Iris pigment epithelial cell (primary cell): ENCODE measurements around the gene MANF.

Experiments
- DNase-seq: peaks from one replicate; pipeline ENCODE4 v3.0.0-alpha.2; 2011; ENCODE audit warnings: low read depth

MANF gene

DNA sequence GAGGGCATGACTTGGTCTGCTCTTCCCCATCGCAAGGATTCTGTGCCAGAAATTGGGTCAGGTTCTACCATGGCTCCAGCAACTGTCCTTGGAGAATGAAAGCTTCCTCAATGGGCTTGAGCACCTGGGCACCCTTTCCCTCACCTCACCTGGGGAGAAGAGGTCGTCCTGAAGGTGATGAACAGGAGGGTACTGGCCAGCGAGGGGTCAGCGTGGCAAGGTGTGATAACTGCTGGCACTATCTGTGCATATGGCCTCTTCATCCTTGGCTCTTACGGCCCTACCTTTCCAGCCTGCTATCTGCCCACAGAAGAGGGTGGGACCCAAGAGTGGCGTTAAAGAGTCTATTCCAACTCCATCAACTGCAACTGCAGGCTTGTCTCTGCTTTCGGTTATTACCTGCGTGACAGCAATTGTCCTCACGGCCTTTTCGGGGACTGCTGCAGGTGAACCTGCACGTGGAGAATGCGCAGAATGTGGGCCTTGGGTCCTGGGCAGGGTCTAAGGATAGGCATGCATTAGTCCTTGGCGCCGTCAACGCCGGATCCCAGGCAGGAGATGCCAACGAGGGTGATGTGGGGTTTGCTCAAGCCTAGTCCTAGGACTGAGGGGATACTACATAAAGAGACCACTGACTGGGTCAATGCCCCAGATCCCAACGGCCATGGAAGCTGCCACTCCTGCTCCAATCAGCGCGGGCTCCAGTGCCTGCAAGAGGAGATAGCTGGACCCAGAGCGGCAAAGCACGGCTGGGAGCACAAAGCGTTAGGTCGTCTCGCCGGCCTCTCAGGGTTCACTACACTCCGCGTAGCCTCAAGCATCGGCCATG is 5.4 kb downstream of the MANF start:
- DNase-seq, result no peak

DNA sequence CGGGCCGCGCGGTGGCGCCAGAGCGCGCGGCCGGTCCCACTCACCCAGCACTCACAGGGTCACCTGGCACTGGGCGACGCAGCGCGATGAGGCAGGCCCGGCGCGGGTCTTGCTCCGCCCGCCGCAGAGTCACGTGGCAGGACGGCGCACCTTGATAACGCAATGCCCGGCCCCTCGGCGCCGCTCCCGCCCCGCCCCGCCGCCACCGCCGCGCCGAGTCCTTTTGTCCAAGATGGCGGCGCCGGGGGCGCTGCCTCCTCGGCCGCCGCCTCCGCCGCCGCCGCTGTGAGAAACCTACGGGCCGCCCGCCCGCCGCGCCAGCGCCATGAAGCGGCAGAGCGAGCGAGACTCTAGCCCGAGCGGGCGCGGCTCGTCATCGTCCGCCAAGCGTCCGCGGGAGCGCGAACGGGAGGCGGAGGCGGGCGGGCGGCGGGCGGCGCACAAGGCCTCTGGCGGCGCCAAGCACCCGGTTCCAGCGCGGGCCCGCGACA is 6.0 kb downstream of the MANF start, which contains the start of gene RBM15B:
Gene RBM15B (plus strand): TSS at position 211 of the 491 bp plus-strand sequence. CDS start 115 bp downstream, at position 326.
- DNase-seq, result peak; percentile 97

DNA sequence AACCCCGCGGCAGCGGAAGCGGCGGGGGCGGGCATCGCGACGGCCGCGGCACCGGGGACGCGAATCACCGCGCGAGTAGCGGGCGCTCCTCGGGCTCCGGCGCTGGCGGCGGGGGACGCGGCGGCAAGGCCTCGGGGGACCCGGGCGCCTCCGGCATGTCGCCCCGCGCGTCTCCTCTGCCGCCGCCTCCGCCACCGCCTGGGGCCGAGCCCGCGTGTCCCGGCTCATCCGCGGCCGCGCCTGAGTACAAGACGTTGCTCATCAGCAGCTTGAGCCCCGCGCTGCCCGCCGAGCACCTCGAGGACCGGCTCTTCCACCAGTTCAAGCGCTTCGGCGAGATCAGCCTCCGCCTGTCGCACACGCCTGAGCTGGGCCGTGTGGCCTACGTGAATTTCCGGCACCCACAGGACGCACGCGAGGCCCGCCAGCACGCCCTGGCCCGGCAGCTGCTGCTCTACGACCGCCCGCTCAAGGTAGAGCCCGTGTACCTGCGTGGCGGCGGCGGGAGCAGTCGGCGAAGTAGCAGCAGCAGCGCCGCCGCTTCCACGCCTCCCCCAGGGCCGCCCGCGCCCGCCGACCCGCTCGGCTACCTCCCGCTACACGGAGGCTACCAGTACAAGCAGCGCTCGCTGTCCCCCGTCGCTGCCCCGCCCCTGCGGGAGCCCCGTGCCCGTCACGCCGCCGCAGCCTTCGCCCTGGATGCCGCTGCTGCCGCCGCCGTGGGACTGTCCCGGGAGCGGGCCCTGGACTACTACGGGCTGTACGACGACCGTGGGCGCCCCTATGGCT is 6.7 kb downstream of the MANF start:
- DNase-seq, result peak; percentile 62

- no peak for DNase-seq
Observed at GRCh38 chr3:51392355-51393133, 7.5 kb downstream of the MANF start.

DNA sequence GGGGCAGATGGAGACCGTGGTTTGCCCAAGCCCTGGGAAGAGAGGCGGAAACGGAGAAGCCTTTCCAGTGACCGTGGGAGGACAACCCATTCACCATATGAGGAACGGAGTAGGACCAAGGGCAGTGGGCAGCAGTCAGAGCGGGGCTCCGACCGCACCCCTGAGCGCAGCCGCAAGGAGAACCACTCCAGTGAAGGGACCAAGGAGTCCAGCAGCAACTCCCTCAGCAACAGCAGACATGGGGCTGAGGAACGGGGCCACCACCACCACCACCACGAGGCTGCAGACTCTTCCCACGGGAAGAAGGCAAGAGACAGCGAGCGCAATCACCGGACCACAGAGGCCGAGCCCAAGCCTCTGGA is 8.0 kb downstream of the MANF start:
- DNase-seq, result no peak

DNA sequence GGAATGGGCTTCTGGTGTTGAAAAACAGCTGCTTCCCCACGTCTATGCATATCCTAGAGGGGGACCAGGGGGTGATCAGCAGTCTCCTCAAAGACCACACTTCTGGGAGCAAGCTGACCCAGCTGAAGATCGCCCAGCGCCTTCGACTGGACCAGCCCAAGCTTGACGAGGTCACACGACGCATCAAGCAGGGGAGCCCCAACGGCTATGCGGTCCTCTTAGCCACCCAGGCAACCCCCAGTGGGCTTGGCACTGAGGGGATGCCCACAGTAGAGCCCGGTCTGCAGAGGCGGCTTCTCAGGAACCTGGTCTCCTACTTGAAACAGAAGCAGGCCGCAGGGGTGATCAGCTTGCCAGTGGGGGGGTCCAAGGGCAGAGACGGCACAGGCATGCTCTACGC is 8.5 kb downstream of the MANF start:
- no peak for DNase-seq

DNA sequence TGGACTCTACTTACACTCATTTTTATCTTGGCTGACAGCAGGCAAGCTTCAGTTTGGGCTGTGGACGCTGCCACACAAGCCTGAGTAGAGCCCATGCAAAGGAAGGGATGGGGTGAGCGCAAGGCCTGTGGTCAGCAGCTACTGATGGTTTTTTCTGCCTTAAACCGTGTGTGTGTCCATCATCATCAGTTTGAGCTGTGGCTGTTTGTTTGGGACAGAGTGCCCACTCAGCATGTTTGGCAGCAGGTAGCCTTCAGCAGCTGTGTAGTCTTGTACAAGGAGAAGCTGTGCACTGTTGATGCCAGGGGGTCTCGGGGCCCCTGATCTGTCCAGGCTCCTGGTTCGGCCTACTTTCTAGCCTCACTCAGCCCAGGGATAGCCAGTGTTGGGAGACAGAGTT is 9.4 kb downstream of the MANF start:
- no peak for DNase-seq

DNA sequence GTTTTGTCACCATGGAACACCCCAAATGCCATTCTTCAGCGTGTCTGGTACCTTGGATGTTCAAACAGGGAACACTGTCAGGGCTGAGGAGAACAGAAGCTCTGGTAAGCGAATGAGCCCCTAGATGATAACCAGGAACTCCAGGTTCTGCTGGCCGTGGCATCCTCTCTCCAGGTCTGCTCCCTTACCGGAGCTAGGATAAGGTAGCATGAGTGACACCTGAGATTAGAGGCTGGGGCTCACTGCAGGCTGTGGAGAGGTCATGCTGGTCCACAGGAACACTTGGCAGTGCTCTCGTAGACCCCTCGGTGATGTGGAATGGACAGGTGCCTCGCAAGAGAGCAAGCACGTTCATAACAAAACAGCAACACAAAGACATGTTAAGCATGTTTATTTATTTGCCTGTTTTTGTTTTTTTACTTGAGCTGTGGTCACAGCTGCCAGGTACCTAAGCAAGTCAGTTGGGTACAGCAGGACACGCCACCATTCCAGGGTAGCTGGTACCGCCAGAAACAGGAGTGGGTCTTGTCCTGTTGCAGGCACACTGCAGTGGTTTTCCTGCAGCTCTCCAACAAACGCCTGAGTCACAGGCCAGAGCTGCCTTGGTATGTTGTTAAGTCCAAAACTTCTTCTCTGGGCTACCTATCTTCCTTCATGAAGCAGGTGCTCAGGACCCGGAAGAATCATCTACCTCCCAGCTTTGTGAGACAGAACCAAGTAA is 10.6 kb downstream of the MANF start:
- DNase-seq, result no peak

- no peak for DNase-seq
Observed at GRCh38 chr3:51396401-51396800, 11.3 kb downstream of the MANF start.

GRCh38 chr3:51397392-51397791 is 12.3 kb downstream of the MANF start:
- no peak for DNase-seq

DNA sequence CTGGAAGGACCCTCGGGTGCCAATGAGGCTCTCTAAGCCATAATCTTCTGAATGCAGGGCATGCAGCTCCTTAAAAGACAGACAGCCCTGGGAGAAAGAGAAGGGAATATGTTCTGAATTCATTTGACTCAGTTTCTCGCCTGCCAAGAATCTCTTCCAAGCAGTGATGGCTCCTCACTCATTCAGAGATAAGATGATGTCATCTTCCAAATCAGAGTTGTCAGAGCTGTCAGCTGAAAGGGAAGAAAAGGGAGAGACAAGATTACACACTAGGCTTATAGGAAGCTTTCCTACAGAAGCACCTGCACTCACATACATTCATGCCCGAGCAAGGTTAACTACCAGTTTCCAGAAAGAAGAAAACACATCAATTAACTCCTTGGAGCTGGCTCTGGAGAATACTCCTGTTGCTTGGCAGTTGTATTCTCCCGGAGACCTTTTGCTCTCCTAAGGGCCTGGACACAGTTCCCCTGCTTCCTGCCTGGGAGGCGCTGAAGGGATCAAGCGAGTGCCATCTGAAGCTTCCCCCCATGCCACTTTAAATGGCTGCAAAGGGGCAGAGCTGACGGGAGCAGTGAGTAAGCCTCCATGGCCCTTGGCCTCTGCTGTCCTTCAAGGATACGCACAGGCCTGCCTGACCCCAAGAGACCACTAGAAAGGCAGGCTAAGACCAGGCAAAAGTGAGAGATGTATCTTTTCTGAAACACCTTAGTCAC is 13.7 kb downstream of the MANF start:
- DNase-seq, result no peak

DNA sequence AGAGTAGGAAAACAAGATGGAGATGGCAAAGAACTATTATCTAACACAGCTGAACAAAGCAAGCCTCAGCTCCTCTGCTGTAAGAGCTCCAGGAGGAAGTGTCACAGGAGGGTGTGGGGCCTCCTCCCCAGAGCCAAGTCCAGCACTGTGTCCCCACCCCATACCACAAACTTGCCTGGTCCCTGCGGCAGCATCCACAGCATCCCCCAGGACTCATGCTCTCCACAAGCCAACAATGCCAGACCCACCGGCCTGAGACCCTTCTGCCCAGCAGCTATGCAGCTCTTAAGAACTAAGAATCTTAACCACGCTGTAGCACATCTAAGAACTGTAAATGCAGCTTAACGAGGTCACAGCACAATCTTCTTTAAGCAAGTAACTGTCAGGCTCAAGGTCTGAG is 15.1 kb downstream of the MANF start:
- DNase-seq, result no peak

GRCh38 chr3:51401735-51402134 is 16.6 kb downstream of the MANF start:
- DNase-seq, result no peak

DNA sequence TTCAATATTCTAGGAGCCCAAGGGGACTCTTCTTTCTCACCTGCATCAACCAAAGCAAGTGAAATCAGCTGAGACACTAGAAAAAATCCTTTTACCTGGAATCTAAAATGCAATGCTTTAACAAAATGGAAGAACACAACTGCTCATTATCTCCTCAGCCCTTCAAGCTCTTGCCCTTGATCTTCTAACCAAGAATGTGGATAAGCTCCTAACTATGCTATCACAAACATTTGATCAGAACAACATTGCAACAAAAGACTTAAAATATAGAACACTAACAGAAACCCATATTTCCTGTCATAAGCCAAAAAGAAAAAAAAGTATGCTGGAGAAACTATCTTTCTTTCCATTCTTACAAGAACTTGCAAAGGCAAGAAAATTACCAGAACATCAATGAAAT is 18.6 kb downstream of the MANF start:
- no peak for DNase-seq

- no peak for DNase-seq
Observed at GRCh38 chr3:51408021-51408420, 22.9 kb downstream of the MANF start.

DNA sequence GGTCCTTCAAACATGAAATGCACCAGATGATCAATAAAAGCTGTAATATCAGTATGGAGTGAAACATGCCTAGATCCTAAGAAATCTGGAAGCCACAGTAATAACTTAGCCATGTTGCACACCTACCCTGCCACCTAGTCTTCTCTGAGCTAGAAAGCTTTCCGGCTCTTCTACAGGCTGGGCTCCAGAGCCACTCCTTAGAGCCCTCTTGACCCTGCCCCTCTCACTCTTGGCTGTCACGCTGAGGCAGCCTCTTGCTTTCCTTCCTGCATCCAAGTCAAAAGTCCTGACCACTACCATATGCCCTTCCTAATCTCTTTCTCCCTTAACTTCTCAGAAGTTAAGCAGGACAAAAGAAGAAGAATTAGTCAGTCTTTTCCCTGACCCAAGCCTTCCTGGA is 23.7 kb downstream of the MANF start:
- no peak for DNase-seq

DNA sequence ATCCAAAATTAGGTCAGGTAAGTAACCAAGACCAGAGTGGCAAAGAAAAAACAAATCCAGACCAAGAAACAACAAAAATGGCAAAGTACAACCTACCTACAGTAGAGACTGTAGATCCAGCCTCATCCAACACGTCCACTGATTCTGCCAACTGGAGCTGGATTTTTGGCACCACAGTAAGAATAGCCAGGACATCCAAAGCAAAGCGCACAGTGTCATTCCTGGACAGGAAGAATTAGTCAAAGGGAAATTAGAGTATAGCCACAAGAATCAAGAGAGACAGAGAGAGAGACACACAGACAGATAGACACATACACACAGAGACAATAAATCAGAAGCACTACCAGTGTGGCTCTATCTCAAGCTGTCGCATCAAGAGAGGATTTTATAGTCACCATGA is 37.1 kb downstream of the MANF start:
- no peak for DNase-seq

- no peak for DNase-seq
Observed at GRCh38 chr3:51426921-51427320, 41.8 kb downstream of the MANF start.

DNA sequence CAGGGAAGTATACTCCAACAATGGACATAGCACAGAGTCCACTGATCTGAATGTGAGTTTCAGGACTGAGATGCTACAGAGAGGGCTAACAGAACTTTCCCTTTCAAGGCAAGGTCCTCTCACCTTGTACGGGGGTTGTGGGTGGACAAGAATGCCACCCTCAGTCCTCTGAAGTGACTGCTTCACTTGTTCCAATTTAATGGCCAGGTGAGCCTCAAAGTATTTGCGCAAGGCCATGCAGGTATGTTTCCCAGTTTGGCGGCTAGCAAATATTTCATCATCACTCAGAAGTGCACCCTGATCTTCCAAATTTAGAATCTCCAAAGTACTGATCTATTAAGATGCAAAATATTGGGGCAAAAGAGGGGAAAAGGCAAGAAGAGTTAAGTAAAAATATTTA is 44.0 kb downstream of the MANF start:
- no peak for DNase-seq

- DNase-seq, result no peak
Observed at GRCh38 chr3:51434110-51434509, 49.0 kb downstream of the MANF start.

GRCh38 chr3:51434746-51435327 is 49.7 kb downstream of the MANF start:
- DNase-seq, result peak; percentile 61
